Smooth muscle cell (in vitro differentiated cells): ENCODE results near the gene AKR1A1. TPM values are rescaled to one million over a fixed set of nuclear protein-coding genes. Genes with fewer than 3 reads are reported as not detected.

Experiments
- DNase-seq: peaks from one replicate; lab custom pipeline; 2025; ENCODE audit not compliant: unreplicated experiment; lab: John Stamatoyannopoulos, UW
- H2AFZ ChIP-seq: fragments of 200-600 bp; sonication (generic); 2 replicates; pipeline ENCODE4 v1.6.0; 2016; ENCODE audit warnings: antibody characterized with exemption, low read depth, mild to moderate bottlenecking
- H3F3A ChIP-seq: fragments of 200-600 bp; sonication (generic); 2 replicates; pipeline ENCODE4 v1.6.0; 2017; ENCODE audit warnings: antibody characterized with exemption, low read depth
- H3K27ac ChIP-seq: fragments of 200-600 bp; sonication (generic); 2 replicates; pipeline ENCODE4 v1.5.1; 2016; ENCODE audit warnings: low read depth, mild to moderate bottlenecking
- H3K27me3 ChIP-seq: fragments of 200-600 bp; sonication (generic); 2 replicates; pipeline ENCODE4 v1.6.1; 2016; ENCODE audit warnings: low read depth, mild to moderate bottlenecking
- H3K36me3 ChIP-seq: fragments of 200-600 bp; sonication (generic); 2 replicates; pipeline ENCODE4 v1.5.1; 2016; ENCODE audit warnings: low read depth
- H3K4me1 ChIP-seq: fragments of 200-600 bp; sonication (generic); 2 replicates; pipeline ENCODE4 v1.5.1; 2016; ENCODE audit warnings: low read depth
- H3K4me2 ChIP-seq: fragments of 200-600 bp; sonication (generic); 2 replicates; pipeline ENCODE4 v1.6.0; 2016; ENCODE audit warnings: mild to moderate bottlenecking
- H3K4me3 ChIP-seq: fragments of 200-600 bp; sonication (generic); 2 replicates; pipeline ENCODE4 v1.5.1; 2016; ENCODE audit warnings: mild to moderate bottlenecking
- H3K79me2 ChIP-seq: fragments of 200-600 bp; sonication (generic); 2 replicates; pipeline ENCODE4 v1.6.0; 2016; ENCODE audit warnings: low read depth, mild to moderate bottlenecking
- H3K9ac ChIP-seq: fragments of 200-600 bp; sonication (generic); 2 replicates; pipeline ENCODE4 v1.6.0; 2016; ENCODE audit warnings: low read depth
- H3K9me3 ChIP-seq: fragments of 200-600 bp; sonication (generic); replicated peaks from 2 replicates; pipeline ENCODE4 v1.5.1; 2016; ENCODE audit warnings: low read depth
- H4K20me1 ChIP-seq: fragments of 200-600 bp; sonication (generic); 2 replicates; pipeline ENCODE4 v1.6.0; 2016; ENCODE audit warnings: low read depth
- CTCF ChIP-seq: fragments of 200-600 bp; sonication (generic); IDR thresholded peaks from 2 replicates; pipeline ENCODE4 v1.5.1; 2017; ENCODE audit warnings: borderline replicate concordance, mild to moderate bottlenecking, antibody characterized with exemption; ENCODE audit not compliant: insufficient read depth, poor library complexity, severe bottlenecking
- WGBS: methylation state at CpG from one replicate; pipeline ENCODE4 v1.1.7; 2016; ENCODE audit warnings: low lambda C conversion rate; 5-methylcytosine and 5-hydroxymethylcytosine counted together
- polyA plus RNA-seq: library from polyadenylated mRNA; unstranded; fragments of >200 nt; fragmentation: Nextera tagmentation; extraction: Ambion mirVana; gene quantifications from 2 replicates; pipeline ENCODE4 v1.2.1, GENCODE V29; 2016
- total RNA-seq: library from RNA; depleted of rRNA; stranded (reverse); fragments of >200 nt; gene quantifications from 2 replicates; pipeline ENCODE4 v1.2.3, GENCODE V29; 2014

Gene AKR1A1
- total and polyA plus RNA-seq, 2 experiments from 2014 or later = 91.4 to 135 TPM

DNA sequence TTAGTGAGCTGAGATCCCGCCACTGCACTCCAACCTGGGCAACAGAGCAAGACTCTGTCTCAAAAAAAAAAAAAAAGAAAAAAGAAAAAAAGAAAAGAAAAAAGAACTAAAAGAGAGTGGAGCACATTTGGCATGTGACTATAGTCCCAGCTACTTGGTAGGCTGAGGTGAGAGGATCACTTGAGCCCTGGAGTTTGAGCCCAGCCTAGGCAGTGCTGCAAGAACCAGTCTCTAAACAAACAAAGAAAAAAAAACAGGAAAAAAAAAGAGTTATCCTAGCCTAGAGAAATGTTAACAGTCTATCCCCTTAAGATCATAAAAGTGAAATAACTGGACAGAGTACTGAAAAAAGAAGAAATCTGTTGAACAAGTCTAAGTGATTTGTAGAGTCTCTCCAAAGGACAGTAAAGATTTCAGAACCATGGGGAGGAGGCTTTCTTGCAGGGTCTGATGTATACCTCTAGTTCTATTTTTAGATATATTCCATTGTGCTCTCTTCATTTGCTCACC, 24.4 kb upstream of the AKR1A1 start:
- H3K27ac ChIP-seq = no peak overlapping the region
- no peak overlapping the region for H2AFZ ChIP-seq
- H4K20me1 ChIP-seq = peaks cover under 1% of the 10 kb centered on the region
- no peak overlapping the region for H3K9ac ChIP-seq
- H3K27me3 ChIP-seq = no peaks in the 10 kb centered on the region
- no peak for TF ChIP-seq CTCF
- no peaks in the 10 kb centered on the region for H3K36me3 ChIP-seq
- H3K4me2 ChIP-seq = no peak overlapping the region
- no peak for DNase-seq
- peaks cover 11% of the 10 kb centered on the region for H3F3A ChIP-seq
- no peaks in the 10 kb centered on the region for H3K4me1 ChIP-seq
- peaks cover 4% of the 10 kb centered on the region for H3K79me2 ChIP-seq
- no peak overlapping the region for H3K4me3 ChIP-seq
- 83% methylated on average over 1 of the region's 1 CpG for WGBS
- no peaks in the 10 kb centered on the region for H3K9me3 ChIP-seq

GRCh38 chr1:45530632-45531135, 19.9 kb upstream of the AKR1A1 start:
- no peaks in the 10 kb centered on the region for H3K9me3 ChIP-seq
- no peak overlapping the region for H3K4me3 ChIP-seq
- TF ChIP-seq CTCF = no peak
- H2AFZ ChIP-seq = no peak overlapping the region
- no peak overlapping the region for H3K4me2 ChIP-seq
- no peak overlapping the region for H3K27ac ChIP-seq
- no peaks in the 10 kb centered on the region for H3K79me2 ChIP-seq
- WGBS = 98% methylated on average over 11 of the region's 11 CpGs
- H3K27me3 ChIP-seq = no peaks in the 10 kb centered on the region
- H3F3A ChIP-seq = no peaks in the 10 kb centered on the region
- H3K4me1 ChIP-seq = no peaks in the 10 kb centered on the region
- DNase-seq = no peak
- H3K36me3 ChIP-seq = no peaks in the 10 kb centered on the region
- H3K9ac ChIP-seq = no peak overlapping the region
- H4K20me1 ChIP-seq = no peaks in the 10 kb centered on the region

GRCh38 chr1:45531873-45532272, 18.8 kb upstream of the AKR1A1 start:
- Histone ChIP-seq H3K27ac (no peak overlapping the region), H3K9me3 (no peaks in the 10 kb centered on the region), H4K20me1 (no peaks in the 10 kb centered on the region), H3K4me3 (no peak overlapping the region), H3K4me1 (no peaks in the 10 kb centered on the region), H3F3A (no peaks in the 10 kb centered on the region), H3K9ac (no peak overlapping the region), H3K36me3 (no peaks in the 10 kb centered on the region), H3K4me2 (no peak overlapping the region), H3K79me2 (no peaks in the 10 kb centered on the region), H3K27me3 (no peaks in the 10 kb centered on the region), H2AFZ (no peak overlapping the region)
- WGBS = 90% methylated on average over 5 of the region's 5 CpGs
- TF ChIP-seq CTCF = no peak
- DNase-seq = no peak

- no peak for DNase-seq
- no peaks in the 10 kb centered on the region for H3F3A ChIP-seq
- H3K4me2 ChIP-seq = no peak overlapping the region
- no peak overlapping the region for H3K4me3 ChIP-seq
- H3K4me1 ChIP-seq = no peaks in the 10 kb centered on the region
- no peaks in the 10 kb centered on the region for H3K79me2 ChIP-seq
- TF ChIP-seq CTCF = no peak
- H3K9me3 ChIP-seq = no peaks in the 10 kb centered on the region
- no peaks in the 10 kb centered on the region for H3K27me3 ChIP-seq
- no peak overlapping the region for H3K27ac ChIP-seq
- no peaks in the 10 kb centered on the region for H4K20me1 ChIP-seq
- H3K36me3 ChIP-seq = no peaks in the 10 kb centered on the region
- WGBS = 86% methylated on average over 6 of the region's 6 CpGs
- H2AFZ ChIP-seq = no peak overlapping the region
- no peak overlapping the region for H3K9ac ChIP-seq
Measured at GRCh38 chr1:45535988-45536766, 14.4 kb upstream of the AKR1A1 start.
